Caco-2 (cell line): ENCODE measurements around the gene AK9. TPM values are rescaled to one million over a fixed set of nuclear protein-coding genes. Genes with fewer than 3 reads are reported as not detected.

Experiments
- BruUV-seq: library from RNA; stranded (reverse); fragments of 400-500 nt; replicated peaks from 2 replicates; lab custom pipeline; 2021; lab: Mats Ljungman, UMichigan
- CTCF ChIA-PET: fragments of 300-600 bp; sonication (Branson Sonifier 250); formaldehyde crosslinking; loops from one replicate; lab custom pipeline; 2022; ENCODE audit warnings: antibody characterized with exemption; lab: Charles Lee
- POLR2A ChIA-PET: fragments of 300-600 bp; sonication (Branson Sonifier 250); formaldehyde crosslinking; loops from one replicate; lab custom pipeline; 2022; ENCODE audit warnings: antibody characterized with exemption; lab: Charles Lee
- DNase-seq, 2 experiments: peaks; one replicate each; pipeline versions ENCODE4 v3.0.0 to v3.0.0-alpha.2; 2020 to 2022
- H3K27me3 ChIP-seq: replicated peaks from 2 replicates; pipeline ENCODE4 v1.6.0; 2011; ENCODE audit warnings: low read length; ENCODE audit not compliant: control insufficient read depth, insufficient read depth
- H3K36me3 ChIP-seq: 2 replicates; pipeline ENCODE4 v1.5.1; 2011; ENCODE audit warnings: low read length; ENCODE audit not compliant: control insufficient read depth, insufficient read depth
- H3K4me1 ChIP-seq: fragments of 250-450 bp; sonication (Bioruptor Pico); 2 replicates; pipeline ENCODE4 v1.5.1; 2020; ENCODE audit warnings: mild to moderate bottlenecking
- H3K4me3 ChIP-seq: 2 replicates; pipeline ENCODE4 v1.5.1; 2011; ENCODE audit warnings: low read depth, mild to moderate bottlenecking, control low read depth, low read length
- H3K9me3 ChIP-seq: fragments of 250-450 bp; sonication (Bioruptor Pico); 2 replicates; pipeline ENCODE4 v1.5.1; 2020; ENCODE audit warnings: mild to moderate bottlenecking, moderate library complexity
- H3K27ac Mint-ChIP-seq: one replicate; pipeline ENCODE4 v1.8.0; 2022; ENCODE audit warnings: mixed read lengths; ENCODE audit not compliant: unreplicated experiment
- H3K27me3 Mint-ChIP-seq: one replicate; pipeline ENCODE4 v1.8.0; 2022; ENCODE audit warnings: mixed read lengths; ENCODE audit not compliant: insufficient read depth, unreplicated experiment
- H3K36me3 Mint-ChIP-seq: one replicate; pipeline ENCODE4 v1.8.0; 2022; ENCODE audit warnings: mild to moderate bottlenecking, mixed read lengths; ENCODE audit not compliant: insufficient read depth, unreplicated experiment
- H3K4me1 Mint-ChIP-seq: one replicate; pipeline ENCODE4 v1.8.0; 2022; ENCODE audit warnings: low read depth, mixed read lengths; ENCODE audit not compliant: unreplicated experiment
- H3K4me3 Mint-ChIP-seq: one replicate; pipeline ENCODE4 v1.8.0; 2022; ENCODE audit warnings: mild to moderate bottlenecking, moderate library complexity, mixed read lengths; ENCODE audit not compliant: unreplicated experiment
- H3K9me3 Mint-ChIP-seq: one replicate; pipeline ENCODE4 v1.8.0; 2022; ENCODE audit warnings: mixed read lengths; ENCODE audit not compliant: unreplicated experiment
- intact Hi-C: fragments of 100-400 bp; cut with micrococcal nuclease; formaldehyde crosslinking; loops from one replicate; pipeline ENCODE4 v1.10.0; 2022; ENCODE audit not compliant: unreplicated experiment
- total RNA-seq: library from RNA; stranded (reverse); gene quantifications from 2 replicates; pipeline ENCODE4 v1.2.3, GENCODE V29; 2022
- TF ChIP-seq, protein P1 (sequence below), 2 experiments: fragments of 200-600 bp in 1 of 2; IDR thresholded peaks; 1 replicate in 1 of 2; 2 replicates in 1 of 2; pipeline versions ENCODE4 v1.5.1 to v1.8.0; 2011 to 2022; ENCODE audit warnings: antibody characterized with exemption in 1 of 2, control low read depth in 1 of 2, inconsistent platforms in 1 of 2, low read depth in 1 of 2, low read length in 1 of 2, mild to moderate bottlenecking in 1 of 2, moderate library complexity in 1 of 2; ENCODE audit not compliant: insufficient read depth in 1 of 2, severe bottlenecking in 1 of 2, unreplicated experiment in 1 of 2

The AK9 gene
- total RNA-seq, 1 experiment from 2014 or later, result 3.4 TPM

DNA sequence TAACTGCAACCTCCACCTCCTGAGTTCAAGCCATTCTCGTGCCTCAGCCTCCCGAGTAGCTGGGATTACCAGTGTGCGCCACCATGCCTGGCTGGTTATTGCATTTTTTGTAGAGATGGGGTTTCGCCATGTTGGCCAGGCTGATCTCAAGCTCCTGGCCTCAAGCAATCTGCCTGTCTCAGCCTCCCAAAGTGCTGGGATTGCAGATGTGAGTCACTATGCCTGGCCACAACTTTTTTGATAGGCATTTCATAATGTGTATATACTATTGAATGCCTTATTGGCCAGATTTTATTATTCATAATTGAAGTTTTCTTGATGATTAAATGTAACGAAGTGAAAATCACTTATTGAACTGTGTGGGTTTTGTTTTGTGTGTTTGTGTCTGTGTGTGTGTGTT lies 28.0 kb upstream of the AK9 start:
- no peaks in the 10 kb centered on the region for H3K27me3 ChIP-seq
- Mint-ChIP-seq H3K4me1 (no peaks in the 10 kb centered on the region), H3K27ac (no peak overlapping the region), H3K27me3 (no peaks in the 10 kb centered on the region), H3K4me3 (no peak overlapping the region), H3K9me3 (no peaks in the 10 kb centered on the region), H3K36me3 (peaks cover 7% of the 10 kb centered on the region)
- no peaks in the 10 kb centered on the region for H3K4me1 ChIP-seq
- H3K9me3 ChIP-seq, result no peaks in the 10 kb centered on the region
- no peaks in the 10 kb centered on the region for H3K36me3 ChIP-seq
- CTCF ChIA-PET, result no interaction called here
- TF ChIP-seq, protein P1, sequence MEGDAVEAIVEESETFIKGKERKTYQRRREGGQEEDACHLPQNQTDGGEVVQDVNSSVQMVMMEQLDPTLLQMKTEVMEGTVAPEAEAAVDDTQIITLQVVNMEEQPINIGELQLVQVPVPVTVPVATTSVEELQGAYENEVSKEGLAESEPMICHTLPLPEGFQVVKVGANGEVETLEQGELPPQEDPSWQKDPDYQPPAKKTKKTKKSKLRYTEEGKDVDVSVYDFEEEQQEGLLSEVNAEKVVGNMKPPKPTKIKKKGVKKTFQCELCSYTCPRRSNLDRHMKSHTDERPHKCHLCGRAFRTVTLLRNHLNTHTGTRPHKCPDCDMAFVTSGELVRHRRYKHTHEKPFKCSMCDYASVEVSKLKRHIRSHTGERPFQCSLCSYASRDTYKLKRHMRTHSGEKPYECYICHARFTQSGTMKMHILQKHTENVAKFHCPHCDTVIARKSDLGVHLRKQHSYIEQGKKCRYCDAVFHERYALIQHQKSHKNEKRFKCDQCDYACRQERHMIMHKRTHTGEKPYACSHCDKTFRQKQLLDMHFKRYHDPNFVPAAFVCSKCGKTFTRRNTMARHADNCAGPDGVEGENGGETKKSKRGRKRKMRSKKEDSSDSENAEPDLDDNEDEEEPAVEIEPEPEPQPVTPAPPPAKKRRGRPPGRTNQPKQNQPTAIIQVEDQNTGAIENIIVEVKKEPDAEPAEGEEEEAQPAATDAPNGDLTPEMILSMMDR (IDR thresholded peaks at IDR 0.05; ENCODE audit: insufficient read depth in 1 of 2, low read depth in 1 of 2, low read length in 1 of 2, severe bottlenecking in 1 of 2, unreplicated experiment in 1 of 2), result no peak
- DNase-seq, result no peak
- intact Hi-C loops, result no loop called here
- POLR2A ChIA-PET, result no interaction called here
- no peak overlapping the region for H3K4me3 ChIP-seq
- no TSS peak for BruUV-seq

DNA sequence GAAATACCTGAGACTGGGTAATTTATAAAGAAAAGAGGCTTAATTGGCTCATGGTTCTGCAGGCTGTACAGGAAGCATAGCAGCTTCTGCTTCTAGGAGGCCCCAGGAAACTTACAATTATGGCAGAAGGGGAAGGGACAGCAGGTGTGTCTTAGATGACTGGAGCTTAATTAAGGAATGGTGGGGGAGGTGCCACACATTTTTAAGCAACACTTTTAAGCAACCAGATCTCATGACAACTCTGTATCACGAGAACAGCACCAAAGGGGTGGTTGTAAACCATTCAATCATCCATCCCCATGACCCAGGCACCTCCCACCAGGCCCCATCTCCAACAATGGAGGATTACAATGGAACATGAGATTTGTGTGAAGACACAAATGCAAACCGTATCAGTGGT lies 27.0 kb upstream of the AK9 start:
- H3K4me1 Mint-ChIP-seq, result no peaks in the 10 kb centered on the region
- ChIA-PET CTCF (no interaction called here), POLR2A (no interaction called here)
- no peak overlapping the region for H3K4me3 ChIP-seq
- no peaks in the 10 kb centered on the region for H3K9me3 Mint-ChIP-seq
- no peaks in the 10 kb centered on the region for H3K4me1 ChIP-seq
- TF ChIP-seq, protein P1 (IDR thresholded peaks at IDR 0.05; ENCODE audit: insufficient read depth in 1 of 2, low read depth in 1 of 2, low read length in 1 of 2, severe bottlenecking in 1 of 2, unreplicated experiment in 1 of 2), result no peak
- H3K9me3 ChIP-seq, result no peaks in the 10 kb centered on the region
- intact Hi-C loops, result no loop called here
- no peak for DNase-seq
- H3K27me3 ChIP-seq, result no peaks in the 10 kb centered on the region
- H3K27ac Mint-ChIP-seq, result no peak overlapping the region
- BruUV-seq, result no TSS peak
- peaks cover 7% of the 10 kb centered on the region for H3K36me3 Mint-ChIP-seq
- no peaks in the 10 kb centered on the region for H3K36me3 ChIP-seq
- no peak overlapping the region for H3K4me3 Mint-ChIP-seq
- H3K27me3 Mint-ChIP-seq, result no peaks in the 10 kb centered on the region

DNA sequence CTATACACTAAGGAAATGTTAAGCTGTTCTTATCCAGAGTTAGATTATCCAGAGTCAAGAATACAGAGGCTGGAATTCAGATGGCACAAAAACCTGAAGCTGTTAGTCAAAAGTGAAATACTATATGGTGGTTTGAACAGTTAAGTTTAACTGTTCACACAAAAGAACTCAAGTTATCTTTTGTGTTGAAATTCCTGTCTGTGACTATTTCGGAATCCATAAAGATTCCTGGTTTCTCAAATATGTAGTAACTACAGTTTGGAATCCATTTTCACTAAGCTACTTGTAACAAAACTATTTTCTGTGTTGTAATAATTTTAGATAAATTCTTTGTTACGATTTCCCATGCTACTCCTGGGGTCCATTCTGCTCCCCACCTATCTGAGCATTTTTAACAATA lies 24.6 kb upstream of the AK9 start:
- no peak for DNase-seq
- no peaks in the 10 kb centered on the region for H3K36me3 ChIP-seq
- no peaks in the 10 kb centered on the region for H3K9me3 ChIP-seq
- intact Hi-C loops, result no loop called here
- Mint-ChIP-seq H3K9me3 (no peaks in the 10 kb centered on the region), H3K36me3 (peaks cover 7% of the 10 kb centered on the region), H3K27me3 (no peaks in the 10 kb centered on the region), H3K27ac (no peak overlapping the region), H3K4me1 (no peaks in the 10 kb centered on the region), H3K4me3 (no peak overlapping the region)
- TF ChIP-seq, protein P1 (IDR thresholded peaks at IDR 0.05; ENCODE audit: insufficient read depth in 1 of 2, low read depth in 1 of 2, low read length in 1 of 2, severe bottlenecking in 1 of 2, unreplicated experiment in 1 of 2), result no peak
- no peak overlapping the region for H3K4me3 ChIP-seq
- ChIA-PET POLR2A (no interaction called here), CTCF (interaction anchor here (0.9 to 2.2 kb wide), 2 partner anchors 324 to 674 kb away, joined by 3 to 7 read pairs; no protein-coding TSS in a partner anchor)
- H3K27me3 ChIP-seq, result no peaks in the 10 kb centered on the region
- no peaks in the 10 kb centered on the region for H3K4me1 ChIP-seq
- no TSS peak for BruUV-seq
